Activated CD4-positive, alpha-beta T cell treated with anti-CD3 and anti-CD28 coated beads, Interleukin-2, amount 10 ng/mL, durations not matched to agents 24 days and 14 days (primary cell): ENCODE data around the gene VWA2. TPM values are rescaled to one million over a fixed set of nuclear protein-coding genes. Genes with fewer than 3 reads are reported as not detected.

Experiments
- DNase-seq: peaks from one replicate; pipeline ENCODE4 v3.0.0; 2022
- H3K27ac Mint-ChIP-seq: one replicate; pipeline ENCODE4 v1.8.0; 2022; ENCODE audit warnings: mild to moderate bottlenecking, mixed read lengths
- H3K27me3 Mint-ChIP-seq: one replicate; pipeline ENCODE4 v1.8.0; 2022; ENCODE audit warnings: mixed read lengths
- H3K36me3 Mint-ChIP-seq: one replicate; pipeline ENCODE4 v1.8.0; 2022; ENCODE audit warnings: low read depth, mild to moderate bottlenecking, mixed read lengths
- H3K4me1 Mint-ChIP-seq: one replicate; pipeline ENCODE4 v1.8.0; 2021; ENCODE audit warnings: mixed read lengths
- H3K4me3 Mint-ChIP-seq: one replicate; pipeline ENCODE4 v1.8.0; 2022; ENCODE audit warnings: mild to moderate bottlenecking, moderate library complexity, mixed read lengths
- H3K9me3 Mint-ChIP-seq: one replicate; pipeline ENCODE4 v1.8.0; 2021; ENCODE audit warnings: mixed read lengths
- intact Hi-C: fragments of 100-400 bp; cut with micrococcal nuclease; formaldehyde crosslinking; loops from one replicate; pipeline ENCODE4 v1.15.1; 2023
- total RNA-seq: library from RNA; stranded (reverse); gene quantifications from 2 replicates; pipeline ENCODE4 v1.2.3, GENCODE V29; 2022

Gene VWA2
- total RNA-seq, 1 donor from 2014 or later, result not detected

DNA sequence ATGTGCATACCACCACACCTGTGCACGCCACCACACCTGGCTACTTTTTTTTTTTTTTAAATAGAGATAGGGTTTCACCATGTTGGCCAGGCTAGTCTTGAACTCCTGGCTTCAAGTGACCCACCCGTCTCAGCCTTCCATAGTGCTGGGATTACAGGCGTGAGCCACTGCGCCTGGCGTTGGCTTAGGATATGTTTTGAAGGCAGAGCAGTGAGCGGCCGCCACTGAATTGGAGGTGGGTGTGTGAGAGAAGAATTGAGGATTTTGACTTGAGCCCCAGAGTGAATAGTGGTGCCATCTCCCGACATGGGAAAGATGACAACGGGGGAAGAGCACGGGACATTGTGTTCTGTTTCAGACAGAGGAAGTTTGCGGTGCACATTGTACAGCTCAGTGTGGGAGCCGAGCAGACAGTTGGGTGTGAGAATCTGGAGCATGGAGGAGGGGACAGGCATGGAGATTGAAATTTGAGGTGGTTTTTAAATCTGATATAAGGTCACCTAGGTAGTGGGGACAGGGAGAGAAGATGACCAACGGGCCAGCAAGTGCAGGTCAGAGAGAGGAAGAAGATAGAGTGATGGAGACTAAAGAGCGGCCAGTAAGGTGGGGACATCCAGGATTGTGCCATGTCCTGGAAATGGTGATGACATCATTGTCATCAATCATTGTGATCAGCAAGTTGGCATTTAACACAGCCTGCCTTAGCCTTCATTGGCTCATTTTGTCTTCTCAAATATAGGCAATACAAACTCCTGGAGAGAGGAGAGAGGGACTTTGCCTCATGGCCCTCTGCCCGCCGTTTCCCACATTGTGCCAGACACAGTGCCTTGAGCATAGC is 35.8 kb downstream of the VWA2 start:
- no peaks in the 10 kb centered on the region for H3K9me3 Mint-ChIP-seq
- no peak for DNase-seq
- no peaks in the 10 kb centered on the region for H3K36me3 Mint-ChIP-seq
- H3K27me3 Mint-ChIP-seq, result peaks cover 7% of the 10 kb centered on the region
- no peaks in the 10 kb centered on the region for H3K4me1 Mint-ChIP-seq
- no peak overlapping the region for H3K4me3 Mint-ChIP-seq
- intact Hi-C loops, result no loop called here
- H3K27ac Mint-ChIP-seq, result no peak overlapping the region

DNA sequence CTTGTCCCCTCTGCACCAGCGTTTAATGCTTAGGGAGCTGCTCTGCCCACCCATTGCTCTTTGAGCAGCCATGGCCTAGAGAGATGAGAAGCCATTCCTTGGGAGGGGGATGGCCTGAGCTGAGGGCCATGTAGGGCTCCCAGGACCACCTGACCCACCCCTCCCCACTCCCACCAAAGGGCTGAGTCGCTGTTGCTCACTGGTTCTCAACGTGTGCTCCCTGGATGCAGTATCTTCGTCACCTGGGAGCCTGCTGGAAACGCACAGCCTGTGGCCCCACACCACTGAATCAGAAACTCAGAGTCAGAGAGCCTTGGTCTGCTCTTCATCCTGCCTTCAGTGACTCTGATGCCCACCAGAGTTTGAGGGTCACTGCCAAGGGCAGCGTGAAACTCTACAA is 37.0 kb downstream of the VWA2 start:
- no peaks in the 10 kb centered on the region for H3K36me3 Mint-ChIP-seq
- H3K4me1 Mint-ChIP-seq, result no peaks in the 10 kb centered on the region
- DNase-seq, result no peak
- H3K4me3 Mint-ChIP-seq, result no peak overlapping the region
- H3K9me3 Mint-ChIP-seq, result no peaks in the 10 kb centered on the region
- intact Hi-C loops, result no loop called here
- H3K27ac Mint-ChIP-seq, result no peak overlapping the region
- H3K27me3 Mint-ChIP-seq, result peaks cover 7% of the 10 kb centered on the region

DNA sequence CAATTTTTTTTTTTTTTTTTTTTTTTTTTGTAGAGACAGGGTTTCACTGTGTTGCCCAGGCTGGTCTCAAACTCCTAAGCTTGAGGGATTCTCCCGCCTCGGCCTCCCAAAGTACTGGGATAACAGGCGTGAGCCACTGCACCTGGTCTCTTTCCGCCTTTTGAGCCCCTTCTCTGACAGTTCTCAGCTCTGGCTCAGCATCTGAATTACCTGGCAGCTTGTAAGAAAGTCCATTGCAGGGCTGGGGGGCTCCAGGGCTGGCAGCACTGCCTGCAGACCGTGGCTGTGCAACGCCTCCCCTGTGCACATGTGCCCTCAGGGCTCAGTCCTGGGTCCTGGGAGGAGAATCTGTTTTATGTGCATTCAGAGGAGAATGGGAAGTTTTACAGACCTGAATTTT is 37.6 kb downstream of the VWA2 start:
- Mint-ChIP-seq H3K9me3 (no peaks in the 10 kb centered on the region), H3K36me3 (no peaks in the 10 kb centered on the region), H3K27me3 (peaks cover 7% of the 10 kb centered on the region), H3K4me1 (no peaks in the 10 kb centered on the region), H3K27ac (no peak overlapping the region), H3K4me3 (no peak overlapping the region)
- intact Hi-C loops, result no loop called here
- no peak for DNase-seq

DNA sequence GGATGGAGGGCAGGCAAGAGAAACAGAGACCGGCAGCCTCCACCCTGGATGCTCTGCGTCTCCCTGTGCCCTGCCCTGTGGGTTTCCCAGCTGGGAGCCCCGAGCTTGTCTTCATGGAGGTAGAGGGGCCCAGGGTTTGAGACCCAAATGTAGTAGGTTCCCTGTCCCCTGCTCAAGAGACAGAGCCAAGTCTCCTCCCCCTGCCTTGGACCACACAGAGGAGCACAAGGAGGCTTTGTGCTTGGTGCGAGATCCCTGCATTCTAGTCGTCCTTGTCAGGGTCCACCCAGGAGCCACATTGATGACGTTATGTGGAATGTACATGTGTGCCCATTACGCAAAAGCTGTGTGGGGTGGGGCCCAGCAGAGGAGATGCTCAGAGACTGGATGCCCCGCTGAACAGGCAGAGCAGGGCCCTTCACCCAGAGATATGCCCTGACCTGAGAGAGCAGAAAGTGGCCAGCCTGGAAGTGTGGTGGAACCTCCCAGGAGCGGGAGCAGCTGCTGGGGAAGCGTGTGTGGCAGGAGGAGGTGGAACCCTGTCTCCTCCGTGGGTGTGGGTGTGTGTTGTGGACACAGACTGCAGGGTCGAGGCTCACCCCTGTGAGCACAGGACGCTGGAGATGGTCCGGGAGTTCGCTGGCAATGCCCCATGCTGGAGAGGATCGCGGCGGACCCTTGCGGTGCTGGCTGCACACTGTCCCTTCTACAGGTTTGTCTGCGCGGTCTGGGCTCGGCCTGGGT is 39.3 kb downstream of the VWA2 start:
- Mint-ChIP-seq H3K4me3 (no peak overlapping the region), H3K27ac (no peak overlapping the region), H3K27me3 (peaks cover 7% of the 10 kb centered on the region), H3K9me3 (no peaks in the 10 kb centered on the region), H3K36me3 (no peaks in the 10 kb centered on the region), H3K4me1 (no peaks in the 10 kb centered on the region)
- intact Hi-C loops, result no loop called here
- DNase-seq, result no peak

DNA sequence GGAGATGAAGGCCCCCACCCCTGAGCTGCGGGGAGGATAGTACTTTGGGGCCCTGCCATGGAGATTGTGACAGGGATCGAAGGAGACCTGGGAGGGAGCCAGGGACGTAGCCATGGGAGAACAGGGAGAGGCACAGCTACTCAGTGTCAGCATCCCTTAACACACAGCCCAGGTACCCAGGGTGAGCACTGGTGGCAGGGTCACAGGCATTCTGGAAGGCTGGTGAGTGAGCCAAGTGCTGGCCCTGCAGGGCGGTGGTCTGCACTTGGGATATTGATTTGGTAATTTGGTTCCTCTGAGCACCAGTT is 39.8 kb downstream of the VWA2 start:
- no peaks in the 10 kb centered on the region for H3K9me3 Mint-ChIP-seq
- no peaks in the 10 kb centered on the region for H3K36me3 Mint-ChIP-seq
- no peak overlapping the region for H3K27ac Mint-ChIP-seq
- no peaks in the 10 kb centered on the region for H3K4me1 Mint-ChIP-seq
- H3K27me3 Mint-ChIP-seq, result peaks cover 5% of the 10 kb centered on the region
- H3K4me3 Mint-ChIP-seq, result no peak overlapping the region
- intact Hi-C loops, result no loop called here
- DNase-seq, result no peak

DNA sequence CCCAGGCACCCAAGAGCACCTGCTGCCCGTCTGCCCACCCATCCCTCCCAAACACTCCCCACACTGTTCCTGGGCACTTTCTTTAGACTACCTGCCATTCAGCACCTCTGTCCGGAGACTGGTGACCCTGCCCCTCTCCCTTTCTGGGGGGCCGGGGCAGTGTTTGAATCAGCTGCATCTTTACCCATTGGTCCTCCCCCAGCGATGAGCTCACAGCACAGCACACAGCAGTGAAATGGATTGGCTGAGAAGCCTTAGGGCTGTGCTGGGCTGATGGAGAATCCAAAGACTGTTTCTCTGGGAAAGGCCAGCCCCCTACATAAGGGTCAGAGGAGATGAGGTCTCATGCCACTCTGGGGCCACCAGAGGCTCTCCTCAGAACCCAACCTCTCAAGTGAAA is 40.2 kb downstream of the VWA2 start:
- H3K36me3 Mint-ChIP-seq, result no peaks in the 10 kb centered on the region
- H3K4me1 Mint-ChIP-seq, result no peaks in the 10 kb centered on the region
- no peak overlapping the region for H3K4me3 Mint-ChIP-seq
- no peak overlapping the region for H3K27ac Mint-ChIP-seq
- H3K9me3 Mint-ChIP-seq, result no peaks in the 10 kb centered on the region
- intact Hi-C loops, result no loop called here
- H3K27me3 Mint-ChIP-seq, result peaks cover 3% of the 10 kb centered on the region
- DNase-seq, result no peak

DNA sequence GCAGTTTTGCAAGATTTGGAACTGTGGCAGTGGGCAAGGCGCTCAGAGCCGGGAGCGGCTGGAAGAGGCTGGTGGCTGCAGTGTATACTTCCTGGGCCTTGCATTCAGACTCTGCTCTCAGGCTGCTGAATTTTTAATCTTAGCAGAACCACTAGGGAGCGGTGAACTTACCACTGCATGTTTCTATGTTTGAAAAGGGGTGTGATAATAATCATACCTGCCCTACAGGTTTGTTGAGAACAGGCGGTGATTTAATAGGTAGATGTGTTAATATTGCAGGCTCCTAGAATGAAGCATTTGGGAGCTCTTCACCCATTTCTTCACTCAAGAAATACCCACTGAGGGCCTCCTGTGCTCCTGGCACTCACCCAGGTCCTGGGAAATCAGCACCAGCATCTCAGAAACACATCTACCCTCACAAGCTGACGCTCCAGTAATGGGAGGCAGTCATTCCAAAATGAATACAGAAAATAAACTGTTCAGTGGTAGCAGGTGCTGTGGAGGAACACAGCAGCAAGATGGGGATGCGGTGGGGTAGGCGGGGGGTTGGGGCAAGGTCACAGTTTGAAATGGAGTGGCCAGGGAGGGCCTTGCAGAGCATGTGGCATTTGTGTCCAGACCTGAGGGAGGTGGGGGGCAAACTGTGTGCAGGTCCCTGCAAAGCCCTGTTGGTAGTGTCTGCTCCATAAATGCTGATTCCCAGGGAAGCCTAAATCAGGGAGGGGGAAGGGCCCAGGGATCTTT is 41.0 kb downstream of the VWA2 start:
- no peaks in the 10 kb centered on the region for H3K27me3 Mint-ChIP-seq
- H3K36me3 Mint-ChIP-seq, result no peaks in the 10 kb centered on the region
- no peak overlapping the region for H3K27ac Mint-ChIP-seq
- DNase-seq, result no peak
- no peaks in the 10 kb centered on the region for H3K9me3 Mint-ChIP-seq
- no peaks in the 10 kb centered on the region for H3K4me1 Mint-ChIP-seq
- intact Hi-C loops, result no loop called here
- no peak overlapping the region for H3K4me3 Mint-ChIP-seq

DNA sequence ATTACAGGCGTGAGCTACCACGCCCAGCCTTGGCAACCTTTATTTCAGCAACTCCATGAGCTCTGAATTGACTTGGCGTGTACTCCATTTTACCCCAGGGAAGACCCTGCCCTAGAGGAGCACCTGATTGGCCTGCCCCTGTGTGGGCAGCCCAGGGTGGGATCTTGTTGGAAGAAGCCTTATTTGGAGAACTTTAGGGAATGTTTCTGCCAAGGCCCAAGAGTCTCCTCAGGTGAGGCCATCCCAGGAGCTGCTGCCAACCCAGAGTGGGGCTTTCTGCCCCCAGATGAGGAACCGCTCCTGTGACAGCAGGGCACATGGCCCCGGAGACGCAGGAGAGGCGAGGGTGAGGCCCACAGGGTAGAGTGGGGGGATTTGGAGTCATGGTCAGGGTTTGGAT is 42.0 kb downstream of the VWA2 start:
- Mint-ChIP-seq H3K4me3 (no peak overlapping the region), H3K36me3 (no peaks in the 10 kb centered on the region), H3K27ac (no peak overlapping the region), H3K27me3 (no peaks in the 10 kb centered on the region), H3K9me3 (no peaks in the 10 kb centered on the region), H3K4me1 (no peaks in the 10 kb centered on the region)
- intact Hi-C loops, result no loop called here
- DNase-seq, result no peak

DNA sequence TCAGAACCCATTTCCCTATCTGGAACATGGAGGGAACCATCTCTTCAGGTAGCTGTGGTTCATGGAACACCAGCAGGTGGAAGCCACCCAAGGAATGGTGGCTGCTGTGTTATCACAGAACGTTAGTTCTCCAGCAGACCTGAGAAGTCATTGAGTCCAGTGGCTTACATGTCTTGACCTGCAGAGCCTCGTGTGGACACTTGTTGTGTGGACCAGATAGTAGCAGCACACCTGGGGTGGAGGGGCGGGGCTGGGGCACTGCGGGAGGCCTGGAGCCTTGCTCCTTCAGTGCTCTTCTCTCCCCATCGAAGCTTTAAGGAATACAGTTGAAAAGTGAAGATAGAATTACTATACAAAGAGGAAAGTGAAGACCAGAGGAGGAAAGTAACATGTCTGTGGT is 42.4 kb downstream of the VWA2 start:
- Mint-ChIP-seq H3K4me3 (no peak overlapping the region), H3K9me3 (no peaks in the 10 kb centered on the region), H3K36me3 (no peaks in the 10 kb centered on the region), H3K27me3 (no peaks in the 10 kb centered on the region), H3K4me1 (no peaks in the 10 kb centered on the region), H3K27ac (no peak overlapping the region)
- intact Hi-C loops, result no loop called here
- no peak for DNase-seq

DNA sequence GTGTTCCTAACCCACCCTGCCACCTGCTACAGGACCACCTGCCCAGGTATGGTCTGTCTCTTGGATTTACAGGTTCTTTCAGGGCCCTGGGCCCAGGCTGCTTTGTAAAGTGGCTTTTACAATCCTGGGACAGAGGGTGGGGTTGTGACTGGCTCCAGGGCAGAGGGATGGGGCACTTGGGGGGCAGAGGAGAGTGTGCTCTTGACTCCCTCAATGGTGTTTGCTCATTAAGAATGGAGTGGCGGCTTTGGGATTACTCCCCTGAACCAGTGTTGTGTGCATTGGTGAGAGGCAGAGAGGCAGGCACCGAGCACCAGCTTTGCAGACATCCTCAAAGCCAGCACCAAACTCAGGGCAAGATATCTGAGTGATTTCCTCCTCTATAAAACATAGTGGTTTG is 43.5 kb downstream of the VWA2 start:
- no peak for DNase-seq
- Mint-ChIP-seq H3K9me3 (no peaks in the 10 kb centered on the region), H3K4me3 (no peak overlapping the region), H3K36me3 (no peaks in the 10 kb centered on the region), H3K4me1 (no peaks in the 10 kb centered on the region), H3K27ac (no peak overlapping the region), H3K27me3 (no peaks in the 10 kb centered on the region)
- intact Hi-C loops, result no loop called here

DNA sequence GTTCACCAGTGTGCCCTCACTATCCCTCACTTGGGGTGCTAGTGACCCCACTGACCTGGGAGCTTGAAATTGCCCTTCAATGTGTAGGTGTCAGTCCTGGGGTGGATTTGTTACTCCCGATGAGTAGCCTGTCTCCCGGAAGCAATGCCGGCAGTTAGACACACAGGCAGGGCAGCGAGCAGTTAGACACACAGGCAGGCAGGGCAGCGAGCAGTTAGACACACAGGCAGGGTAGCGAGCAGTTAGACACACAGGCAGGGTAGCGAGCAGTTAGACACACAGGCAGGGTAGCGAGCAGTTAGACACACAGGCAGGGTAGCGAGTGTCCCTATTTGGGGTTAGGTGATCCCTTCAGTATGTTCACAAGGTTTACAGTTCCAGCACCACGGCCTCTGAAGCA is 44.0 kb downstream of the VWA2 start:
- Mint-ChIP-seq H3K27ac (no peak overlapping the region), H3K4me3 (no peak overlapping the region), H3K36me3 (no peaks in the 10 kb centered on the region), H3K9me3 (no peaks in the 10 kb centered on the region), H3K4me1 (no peaks in the 10 kb centered on the region), H3K27me3 (no peaks in the 10 kb centered on the region)
- no peak for DNase-seq
- intact Hi-C loops, result no loop called here

DNA sequence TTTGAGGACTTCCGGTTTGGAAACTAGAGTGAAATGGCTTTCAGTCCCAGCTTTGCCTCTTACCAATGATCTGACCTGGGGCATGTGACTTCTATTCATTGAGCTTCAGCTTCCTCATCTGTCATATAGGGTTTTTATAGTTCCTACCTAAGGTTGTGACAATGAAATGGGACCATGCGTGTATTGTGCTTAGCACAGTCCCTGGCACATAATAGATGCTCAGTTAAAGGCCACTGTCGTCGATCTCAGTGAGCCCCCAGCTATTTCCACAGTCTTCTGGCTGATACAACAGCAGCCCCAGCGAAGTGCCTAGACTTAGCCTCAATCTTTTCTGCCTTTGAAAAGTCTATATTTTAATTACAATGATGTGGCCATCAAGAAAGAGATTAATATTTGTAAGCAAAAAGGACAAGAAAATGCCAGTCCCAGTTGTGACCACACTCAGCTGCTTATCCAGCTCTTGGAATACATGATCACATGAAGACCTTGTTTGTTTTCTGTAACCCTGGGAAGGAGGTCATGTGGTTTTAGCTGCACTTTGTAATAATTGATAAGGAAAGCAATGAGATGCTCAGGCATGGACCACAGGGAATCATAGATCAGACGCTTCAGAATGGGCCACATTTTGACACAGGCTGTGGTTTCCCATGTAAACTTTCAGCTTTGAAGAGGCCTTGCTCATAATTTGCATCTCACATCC is 44.6 kb downstream of the VWA2 start:
- intact Hi-C loops, result no loop called here
- H3K27ac Mint-ChIP-seq, result no peak overlapping the region
- no peaks in the 10 kb centered on the region for H3K36me3 Mint-ChIP-seq
- no peaks in the 10 kb centered on the region for H3K27me3 Mint-ChIP-seq
- no peak for DNase-seq
- H3K9me3 Mint-ChIP-seq, result no peaks in the 10 kb centered on the region
- no peak overlapping the region for H3K4me3 Mint-ChIP-seq
- peaks cover 3% of the 10 kb centered on the region for H3K4me1 Mint-ChIP-seq

DNA sequence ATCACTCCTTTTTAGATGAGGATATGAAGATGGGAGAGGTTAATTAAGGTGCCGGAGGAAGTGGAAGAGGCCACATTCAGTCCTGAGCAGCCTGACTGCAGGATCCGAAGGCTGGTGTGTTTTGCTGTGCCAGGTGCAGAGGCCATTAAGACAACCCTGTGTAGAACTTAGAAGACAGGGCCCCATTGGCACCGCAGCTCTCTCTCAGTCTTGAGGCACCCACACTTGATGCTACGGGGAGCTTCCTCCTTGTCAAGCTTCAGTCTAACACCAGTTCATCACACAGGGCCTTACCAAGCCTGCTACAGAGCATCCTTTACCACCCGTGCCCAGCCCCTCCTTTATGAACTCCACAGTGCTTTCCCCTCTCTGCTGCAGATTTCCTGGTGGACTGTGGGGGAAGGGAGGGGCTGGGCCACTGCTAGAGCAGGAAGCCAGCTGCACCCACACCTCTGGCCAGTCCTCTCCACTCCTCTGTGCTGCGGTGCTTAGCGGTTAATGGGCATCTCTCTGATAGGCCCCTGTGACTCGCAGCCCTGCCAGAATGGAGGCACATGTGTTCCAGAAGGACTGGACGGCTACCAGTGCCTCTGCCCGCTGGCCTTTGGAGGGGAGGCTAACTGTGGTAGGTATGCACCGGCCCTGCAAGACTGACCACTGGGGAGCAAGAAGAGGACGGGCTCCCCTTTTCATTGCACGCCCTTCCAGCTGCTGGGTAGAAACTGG is 45.5 kb downstream of the VWA2 start:
- Mint-ChIP-seq H3K27me3 (no peaks in the 10 kb centered on the region), H3K9me3 (no peaks in the 10 kb centered on the region), H3K4me1 (peaks cover 3% of the 10 kb centered on the region), H3K4me3 (no peak overlapping the region), H3K27ac (no peak overlapping the region), H3K36me3 (no peaks in the 10 kb centered on the region)
- intact Hi-C loops, result no loop called here
- DNase-seq, result no peak
